Activated naive CD8-positive, alpha-beta T cell (primary cell): ENCODE data around the gene ADAM12.
"Not testable (repeated sequence)": the region's sequence is repeated elsewhere in the genome, so short reads cannot be mapped to it uniquely, and the experiment has no call there.

ENCODE experiments used
- H3K27ac Mint-ChIP-seq: one replicate; pipeline ENCODE4 v1.8.0; 2021; ENCODE audit warnings: mixed read lengths
- H3K27me3 Mint-ChIP-seq: one replicate; pipeline ENCODE4 v1.8.0; 2021; ENCODE audit warnings: mixed read lengths
- H3K36me3 Mint-ChIP-seq: one replicate; pipeline ENCODE4 v1.8.0; 2021; ENCODE audit warnings: mixed read lengths
- H3K4me1 Mint-ChIP-seq: one replicate; pipeline ENCODE4 v1.8.0; 2021; ENCODE audit warnings: low read depth, mixed read lengths
- H3K4me3 Mint-ChIP-seq: one replicate; pipeline ENCODE4 v1.8.0; 2021; ENCODE audit warnings: mild to moderate bottlenecking, mixed read lengths
- H3K9me3 Mint-ChIP-seq: one replicate; pipeline ENCODE4 v1.8.0; 2021; ENCODE audit warnings: low read depth, mixed read lengths

The ADAM12 gene

GRCh38 chr10:126372396-126372795 lies 15.9 kb downstream of the ADAM12 start:
- no peaks in the 10 kb centered on the region for H3K36me3 Mint-ChIP-seq
- H3K27ac Mint-ChIP-seq: no peak overlapping the region
- H3K9me3 Mint-ChIP-seq: peaks cover 11% of the 10 kb centered on the region
- H3K4me3 Mint-ChIP-seq: no peak overlapping the region
- no peaks in the 10 kb centered on the region for H3K4me1 Mint-ChIP-seq
- H3K27me3 Mint-ChIP-seq: peaks cover 3% of the 10 kb centered on the region

GRCh38 chr10:126369125-126369710 lies 19.1 kb downstream of the ADAM12 start:
- H3K4me3 Mint-ChIP-seq: no peak overlapping the region
- H3K9me3 Mint-ChIP-seq: no peaks in the 10 kb centered on the region
- H3K27me3 Mint-ChIP-seq: peaks cover 3% of the 10 kb centered on the region
- no peaks in the 10 kb centered on the region for H3K4me1 Mint-ChIP-seq
- H3K27ac Mint-ChIP-seq: no peak overlapping the region
- no peaks in the 10 kb centered on the region for H3K36me3 Mint-ChIP-seq

- Mint-ChIP-seq H3K27ac (no peak overlapping the region), H3K4me3 (no peak overlapping the region), H3K9me3 (peaks cover 20% of the 10 kb centered on the region), H3K27me3 (no peaks in the 10 kb centered on the region), H3K36me3 (no peaks in the 10 kb centered on the region), H3K4me1 (no peaks in the 10 kb centered on the region)
Observed at GRCh38 chr10:126357169-126357568, 31.1 kb downstream of the ADAM12 start.

GRCh38 chr10:126353666-126354065 lies 34.6 kb downstream of the ADAM12 start:
- Mint-ChIP-seq H3K27ac (no peak overlapping the region), H3K9me3 (peaks cover 20% of the 10 kb centered on the region), H3K36me3 (no peaks in the 10 kb centered on the region), H3K27me3 (peaks cover 2% of the 10 kb centered on the region), H3K4me1 (no peaks in the 10 kb centered on the region), H3K4me3 (no peak overlapping the region)

- no peaks in the 10 kb centered on the region for H3K36me3 Mint-ChIP-seq
- H3K27me3 Mint-ChIP-seq: peaks cover 2% of the 10 kb centered on the region
- H3K4me1 Mint-ChIP-seq: no peaks in the 10 kb centered on the region
- H3K27ac Mint-ChIP-seq: no peak overlapping the region
- H3K9me3 Mint-ChIP-seq: peaks cover 14% of the 10 kb centered on the region
- no peak overlapping the region for H3K4me3 Mint-ChIP-seq
Observed at GRCh38 chr10:126352453-126352852, 35.8 kb downstream of the ADAM12 start.

- no peaks in the 10 kb centered on the region for H3K4me1 Mint-ChIP-seq
- H3K4me3 Mint-ChIP-seq: no peak overlapping the region
- no peaks in the 10 kb centered on the region for H3K9me3 Mint-ChIP-seq
- peaks cover 2% of the 10 kb centered on the region for H3K27me3 Mint-ChIP-seq
- H3K36me3 Mint-ChIP-seq: no peaks in the 10 kb centered on the region
- H3K27ac Mint-ChIP-seq: no peak overlapping the region
Observed at GRCh38 chr10:126351021-126351420, 37.3 kb downstream of the ADAM12 start.

GRCh38 chr10:126350216-126350992 lies 37.9 kb downstream of the ADAM12 start:
- H3K4me3 Mint-ChIP-seq: no peak overlapping the region
- no peaks in the 10 kb centered on the region for H3K4me1 Mint-ChIP-seq
- H3K9me3 Mint-ChIP-seq: no peaks in the 10 kb centered on the region
- no peak overlapping the region for H3K27ac Mint-ChIP-seq
- peaks cover 2% of the 10 kb centered on the region for H3K27me3 Mint-ChIP-seq
- H3K36me3 Mint-ChIP-seq: no peaks in the 10 kb centered on the region

- H3K36me3 Mint-ChIP-seq: no peaks in the 10 kb centered on the region
- H3K4me1 Mint-ChIP-seq: no peaks in the 10 kb centered on the region
- H3K4me3 Mint-ChIP-seq: no peak overlapping the region
- H3K9me3 Mint-ChIP-seq: no peaks in the 10 kb centered on the region
- H3K27ac Mint-ChIP-seq: no peak overlapping the region
- peaks cover 2% of the 10 kb centered on the region for H3K27me3 Mint-ChIP-seq
Observed at GRCh38 chr10:126349676-126350075, 38.6 kb downstream of the ADAM12 start.

GRCh38 chr10:126349101-126349500 lies 39.2 kb downstream of the ADAM12 start:
- no peaks in the 10 kb centered on the region for H3K36me3 Mint-ChIP-seq
- H3K9me3 Mint-ChIP-seq: no peaks in the 10 kb centered on the region
- H3K4me3 Mint-ChIP-seq: no peak overlapping the region
- H3K27me3 Mint-ChIP-seq: peaks cover 2% of the 10 kb centered on the region
- H3K4me1 Mint-ChIP-seq: no peaks in the 10 kb centered on the region
- H3K27ac Mint-ChIP-seq: no peak overlapping the region

GRCh38 chr10:126343496-126343895 lies 44.8 kb downstream of the ADAM12 start:
- not testable (repeated sequence) for H3K9me3 Mint-ChIP-seq, H3K4me1 Mint-ChIP-seq, H3K27me3 Mint-ChIP-seq, H3K36me3 Mint-ChIP-seq, H3K4me3 Mint-ChIP-seq, H3K27ac Mint-ChIP-seq

GRCh38 chr10:126342680-126343079 lies 45.6 kb downstream of the ADAM12 start:
- Mint-ChIP-seq H3K27ac (no peak overlapping the region), H3K4me3 (no peak overlapping the region), H3K36me3 (no peaks in the 10 kb centered on the region), H3K4me1 (no peaks in the 10 kb centered on the region), H3K9me3 (peaks cover 6% of the 10 kb centered on the region), H3K27me3 (no peaks in the 10 kb centered on the region)

GRCh38 chr10:126341491-126341890 lies 46.8 kb downstream of the ADAM12 start:
- no peak overlapping the region for H3K4me3 Mint-ChIP-seq
- H3K27ac Mint-ChIP-seq: no peak overlapping the region
- H3K9me3 Mint-ChIP-seq: peaks cover 6% of the 10 kb centered on the region
- H3K36me3 Mint-ChIP-seq: no peaks in the 10 kb centered on the region
- H3K4me1 Mint-ChIP-seq: no peaks in the 10 kb centered on the region
- H3K27me3 Mint-ChIP-seq: no peaks in the 10 kb centered on the region

- Mint-ChIP-seq H3K27ac (no peak overlapping the region), H3K9me3 (peaks cover 6% of the 10 kb centered on the region), H3K4me1 (no peaks in the 10 kb centered on the region), H3K4me3 (no peak overlapping the region), H3K36me3 (no peaks in the 10 kb centered on the region), H3K27me3 (no peaks in the 10 kb centered on the region)
Observed at GRCh38 chr10:126337251-126337810, 50.9 kb downstream of the ADAM12 start.

- no peak overlapping the region for H3K4me3 Mint-ChIP-seq
- H3K27ac Mint-ChIP-seq: no peak overlapping the region
- H3K27me3 Mint-ChIP-seq: no peaks in the 10 kb centered on the region
- no peaks in the 10 kb centered on the region for H3K36me3 Mint-ChIP-seq
- H3K4me1 Mint-ChIP-seq: no peaks in the 10 kb centered on the region
- peaks cover 6% of the 10 kb centered on the region for H3K9me3 Mint-ChIP-seq
Observed at GRCh38 chr10:126336801-126337200, 51.5 kb downstream of the ADAM12 start.

- Mint-ChIP-seq H3K4me1 (no peaks in the 10 kb centered on the region), H3K36me3 (no peaks in the 10 kb centered on the region), H3K27ac (no peak overlapping the region), H3K9me3 (peaks cover 3% of the 10 kb centered on the region), H3K4me3 (no peak overlapping the region), H3K27me3 (no peaks in the 10 kb centered on the region)
Observed at GRCh38 chr10:126334272-126334671, 54.0 kb downstream of the ADAM12 start.
